SK-N-MC (cell line): Measurements from ENCODE around the gene GLUL.
"Not testable (repeated sequence)": the region's sequence is repeated elsewhere in the genome, so short reads cannot be mapped to it uniquely, and the experiment has no call there.

ENCODE experiments used
- DNase-seq: peaks from one replicate; pipeline ENCODE4 v3.0.0-alpha.2; 2011; ENCODE audit warnings: low read depth, low spot score
- H3K27ac ChIP-seq: fragments of 200-600 bp; sonication (generic); 2 replicates; pipeline ENCODE4 v1.5.1; 2016; ENCODE audit warnings: mixed run types
- H3K36me3 ChIP-seq: fragments of 200-600 bp; sonication (generic); 2 replicates; pipeline ENCODE4 v1.6.1; 2017; ENCODE audit warnings: antibody characterized with exemption, low read length, mixed read lengths; ENCODE audit not compliant: insufficient read depth
- H3K4me3 ChIP-seq: fragments of 200-600 bp; sonication (generic); 2 replicates; pipeline ENCODE4 v1.5.1; 2016
- H3K9ac ChIP-seq: fragments of 200-600 bp; sonication (generic); 2 replicates; pipeline ENCODE4 v1.8.0; 2017; ENCODE audit warnings: mixed run types, mixed read lengths; ENCODE audit not compliant: insufficient read length
- H3K9me3 ChIP-seq: fragments of 200-600 bp; sonication (generic); 2 replicates; pipeline ENCODE4 v1.6.1; 2017; ENCODE audit warnings: low read depth, mild to moderate bottlenecking, antibody characterized with exemption, low read length, moderate library complexity, mixed read lengths
- EZH2 ChIP-seq: fragments of 200-600 bp; sonication (generic); IDR thresholded peaks from one replicate; pipeline ENCODE4 v1.6.1; 2017; ENCODE audit warnings: antibody characterized with exemption
- FOXP2 ChIP-seq: optimal IDR thresholded peaks from 2 replicates; pipeline ENCODE3; 2011; ENCODE audit warnings: mild to moderate bottlenecking, moderate library complexity; ENCODE audit not compliant: insufficient read depth; ENCODE audit errors: extremely low read length, control extremely low read depth
- POLR2AphosphoS5 ChIP-seq: IDR thresholded peaks from 2 replicates; pipeline ENCODE4 v1.6.1; 2012; ENCODE audit warnings: mild to moderate bottlenecking, low read depth, low read length, borderline replicate concordance

GLUL gene

DNA sequence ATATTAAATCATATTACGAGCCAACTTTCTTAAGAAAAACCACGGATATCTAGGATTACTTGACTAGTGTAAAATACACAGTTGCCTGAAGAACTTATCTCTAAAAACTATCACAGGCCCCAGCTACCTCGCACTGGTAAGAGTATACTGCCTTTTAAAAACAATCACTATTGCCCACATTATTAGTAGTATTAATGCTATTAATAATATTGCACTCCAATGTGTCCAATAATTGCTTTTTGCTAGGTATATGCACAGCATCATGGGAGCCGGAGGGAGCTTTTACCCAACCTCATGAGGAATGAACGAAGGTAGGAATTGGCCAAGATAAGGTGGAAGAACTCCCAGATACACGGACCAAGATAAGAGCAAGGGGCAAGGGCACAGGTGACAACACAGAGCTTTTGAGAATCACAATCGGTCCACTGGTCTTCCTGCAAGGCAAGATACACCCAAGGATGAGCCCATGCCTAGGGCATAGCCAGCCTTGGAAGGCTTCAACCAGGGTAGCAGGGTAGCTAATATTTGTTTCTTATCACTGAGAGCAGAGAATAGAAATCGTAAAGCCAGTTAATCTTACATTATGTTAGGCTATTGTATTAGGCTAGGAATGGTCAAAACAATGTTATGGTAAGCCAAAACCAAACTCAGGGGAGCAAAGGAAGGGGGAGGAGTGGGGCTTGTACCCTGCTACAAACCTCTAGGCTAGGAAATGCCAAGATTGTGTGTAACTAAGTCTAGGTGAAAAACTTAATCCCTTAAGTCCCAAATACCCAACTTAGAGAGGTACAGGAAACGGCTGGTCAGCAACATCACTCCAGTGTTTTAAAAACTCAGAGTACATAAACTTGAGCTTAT, 9.4 kb downstream of the GLUL start:
- Histone ChIP-seq H3K9ac (no peak overlapping the region), H3K27ac (no peak overlapping the region), H3K4me3 (no peak overlapping the region), H3K36me3 (peaks cover 54% of the 10 kb centered on the region), H3K9me3 (no peaks in the 10 kb centered on the region)
- TF ChIP-seq POLR2AphosphoS5 (no peak), EZH2 (no peak), FOXP2 (no peak)
- no peak for DNase-seq

DNA sequence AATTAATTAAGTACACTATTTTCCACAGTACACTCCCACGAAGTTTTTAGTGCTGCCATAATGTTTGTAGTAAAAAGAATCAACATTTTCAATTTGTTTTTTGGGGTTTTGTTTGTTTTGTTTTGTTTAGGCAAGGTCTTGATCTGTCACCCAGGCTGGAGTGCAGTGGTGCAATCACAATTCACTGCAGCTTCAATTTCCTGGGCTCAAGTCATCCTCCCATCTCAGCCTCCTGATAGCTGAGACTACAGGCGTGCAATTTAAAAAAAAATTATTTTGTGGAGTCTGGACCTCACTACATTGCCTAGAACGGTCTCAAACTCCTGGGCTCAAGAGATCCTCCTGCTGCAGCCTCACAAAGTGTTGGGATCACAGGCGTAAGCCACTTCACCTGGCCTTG, 11.4 kb downstream of the GLUL start:
- H3K4me3 ChIP-seq = no peak overlapping the region
- H3K36me3 ChIP-seq = peaks cover 34% of the 10 kb centered on the region
- no peaks in the 10 kb centered on the region for H3K9me3 ChIP-seq
- no peak for TF ChIP-seq FOXP2
- no peak for TF ChIP-seq POLR2AphosphoS5
- TF ChIP-seq EZH2 = no peak
- H3K9ac ChIP-seq = no peak overlapping the region
- DNase-seq = no peak
- H3K27ac ChIP-seq = no peak overlapping the region

DNA sequence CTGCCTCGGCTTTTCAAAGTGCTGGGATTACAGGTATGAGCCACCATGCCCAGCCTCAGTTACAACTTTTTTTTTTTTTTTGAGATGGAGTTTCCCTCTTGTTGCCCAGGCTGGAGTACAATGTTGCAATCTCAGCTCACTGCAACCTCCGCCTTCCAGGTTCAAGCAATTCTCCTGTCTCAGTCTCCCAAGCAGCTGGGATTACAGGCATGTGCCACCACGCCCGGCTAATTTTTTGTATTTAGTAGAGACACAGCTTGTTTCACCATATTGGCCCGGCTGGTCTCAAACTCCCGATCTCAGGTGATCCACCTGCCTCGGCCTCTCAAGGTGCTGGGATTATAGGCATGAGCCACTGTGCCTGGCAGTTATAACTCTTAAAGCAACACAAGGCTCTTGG, 11.8 kb downstream of the GLUL start:
- H3K9ac ChIP-seq, H3K4me3 ChIP-seq, H3K9me3 ChIP-seq, DNase-seq, H3K27ac ChIP-seq: not testable (repeated sequence)
- H3K36me3 ChIP-seq = peaks cover 31% of the 10 kb centered on the region

DNA sequence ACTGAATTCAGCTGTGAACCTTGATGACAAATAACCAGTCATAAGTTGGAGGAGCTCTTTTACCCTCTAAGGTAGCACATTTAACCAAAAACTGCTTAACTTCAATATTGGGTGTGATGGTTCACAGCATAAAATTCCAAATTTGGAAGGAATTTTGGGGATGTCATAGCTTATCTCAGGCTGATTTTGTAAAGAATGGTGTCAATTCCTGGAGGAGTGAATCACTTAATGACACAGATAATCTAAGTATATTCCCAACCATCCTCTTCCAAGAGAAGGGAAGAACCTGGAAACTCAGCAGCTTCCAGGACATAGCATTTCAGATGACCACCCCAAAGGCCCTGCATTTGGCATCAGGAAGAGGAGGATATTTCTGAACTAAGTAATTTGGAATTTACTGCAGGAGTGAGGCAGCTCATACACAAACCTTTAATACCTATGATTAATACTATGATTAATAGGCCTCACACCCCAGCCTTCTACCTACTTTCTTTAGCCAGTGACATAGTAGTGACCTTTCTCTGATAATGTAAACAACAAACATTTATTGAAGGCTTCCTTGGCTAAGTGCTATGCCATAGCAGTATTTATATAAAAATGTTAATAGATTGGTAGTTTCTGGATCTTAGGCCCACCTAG, 14.5 kb downstream of the GLUL start:
- TF ChIP-seq POLR2AphosphoS5 (no peak), EZH2 (no peak), FOXP2 (no peak)
- no peaks in the 10 kb centered on the region for H3K9me3 ChIP-seq
- H3K36me3 ChIP-seq = peaks cover 4% of the 10 kb centered on the region; the same call in 1 of the 2 replicates
- no peak overlapping the region for H3K9ac ChIP-seq
- H3K4me3 ChIP-seq = no peak overlapping the region
- no peak overlapping the region for H3K27ac ChIP-seq
- no peak for DNase-seq

DNA sequence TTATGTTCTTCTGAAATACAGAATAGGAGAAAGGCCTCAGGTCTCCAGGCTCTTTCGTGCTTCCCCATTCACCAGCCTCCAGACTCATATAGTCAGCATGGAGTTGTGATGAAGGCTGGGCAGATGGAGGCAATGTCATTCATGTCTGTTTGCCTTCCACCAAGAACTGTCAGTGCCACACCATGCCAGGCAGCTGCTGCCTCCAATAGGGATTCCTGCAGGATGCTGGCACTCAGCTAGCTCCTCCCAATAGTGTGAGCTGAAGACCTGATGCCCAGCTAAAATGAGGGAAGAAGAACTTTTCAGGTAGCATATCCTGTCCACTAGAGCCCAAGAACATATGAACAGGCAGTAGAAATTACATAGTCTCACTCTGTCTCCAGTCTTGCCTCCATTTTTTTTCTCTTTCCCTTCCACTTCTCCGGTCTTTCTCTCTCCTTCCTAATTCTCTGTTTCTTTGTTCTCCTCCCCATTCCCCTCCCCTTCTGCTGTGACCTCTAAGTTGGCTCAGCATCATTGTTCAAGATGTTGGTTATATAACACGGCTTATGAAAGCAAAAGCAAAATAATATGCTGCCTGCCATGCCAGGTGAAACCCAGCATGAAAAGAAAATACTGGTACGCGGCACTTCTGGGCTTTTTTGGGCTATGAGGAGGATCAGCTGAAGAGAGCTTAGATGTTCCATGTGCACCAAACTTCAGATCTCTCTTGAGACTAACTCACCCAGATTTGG, 17.3 kb downstream of the GLUL start:
- DNase-seq = no peak
- Histone ChIP-seq H3K9ac (no peak overlapping the region), H3K27ac (no peak overlapping the region), H3K36me3 (no peaks in the 10 kb centered on the region), H3K4me3 (no peak overlapping the region), H3K9me3 (no peaks in the 10 kb centered on the region)
- no peak for TF ChIP-seq POLR2AphosphoS5
- TF ChIP-seq EZH2 = no peak
- TF ChIP-seq FOXP2 = no peak

DNA sequence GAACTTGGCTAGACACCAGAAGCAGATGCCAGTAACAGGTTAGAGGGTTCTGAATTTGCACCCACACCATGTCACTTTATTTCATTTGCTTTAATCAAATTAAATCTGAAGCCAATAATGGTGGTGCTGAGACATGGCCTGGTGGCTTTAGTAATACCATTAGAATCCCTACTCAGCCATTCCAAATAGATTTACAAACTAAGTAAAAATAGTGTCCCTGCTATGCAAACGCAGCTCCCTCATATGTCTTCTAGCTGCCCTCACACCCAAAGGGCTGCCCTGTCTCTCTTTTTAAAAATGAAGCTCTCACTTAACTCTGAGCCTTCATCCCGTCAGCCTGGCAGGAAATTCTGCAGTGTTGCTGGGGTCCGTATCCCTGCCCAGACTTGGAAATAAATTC, 21.1 kb downstream of the GLUL start:
- Histone ChIP-seq H3K27ac (no peak overlapping the region), H3K36me3 (no peaks in the 10 kb centered on the region), H3K9ac (no peak overlapping the region), H3K4me3 (no peak overlapping the region), H3K9me3 (no peaks in the 10 kb centered on the region)
- no peak for TF ChIP-seq EZH2
- no peak for TF ChIP-seq FOXP2
- DNase-seq = no peak

DNA sequence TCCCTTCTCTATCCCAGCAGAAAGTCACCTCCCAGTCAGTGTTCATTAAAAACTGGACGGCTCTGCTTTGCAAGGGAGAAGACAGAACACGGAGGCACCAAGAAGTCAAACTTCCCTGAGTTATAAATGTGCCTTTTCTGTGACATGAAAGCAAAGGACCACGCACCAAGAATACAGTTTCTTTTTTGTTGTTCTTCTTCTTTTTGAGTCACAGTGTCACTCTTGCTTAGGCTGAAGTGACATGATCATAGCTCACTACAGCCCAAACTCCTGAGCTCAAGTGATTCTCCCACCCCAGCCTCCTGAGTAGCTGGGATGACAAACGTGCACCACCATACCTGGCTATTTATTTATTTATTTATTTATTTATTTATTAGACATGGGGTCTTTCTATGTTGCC, 22.7 kb downstream of the GLUL start:
- TF ChIP-seq POLR2AphosphoS5 = no peak
- TF ChIP-seq EZH2 = no peak
- TF ChIP-seq FOXP2 = no peak

DNA sequence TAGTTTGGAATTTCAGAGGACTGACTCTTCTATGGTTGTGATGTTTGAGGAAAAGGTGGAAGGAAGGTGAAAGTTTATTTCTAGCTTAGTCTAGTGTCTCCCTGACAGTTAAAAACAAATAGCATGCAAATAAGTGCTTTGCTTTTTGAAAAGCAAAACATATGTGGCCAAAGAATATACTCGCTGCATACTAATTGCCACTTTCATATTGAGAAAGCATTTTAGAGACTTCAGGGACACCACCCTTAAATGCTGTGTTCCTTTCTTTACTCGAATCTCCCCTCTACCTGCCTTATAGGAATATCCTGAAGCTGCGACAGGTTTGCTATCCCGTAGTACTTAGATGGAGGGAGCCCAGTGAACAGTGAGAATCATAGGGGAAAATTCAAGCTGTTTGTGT, 23.2 kb downstream of the GLUL start:
- no peak overlapping the region for H3K27ac ChIP-seq
- H3K9ac ChIP-seq = no peak overlapping the region
- H3K9me3 ChIP-seq = no peaks in the 10 kb centered on the region
- no peaks in the 10 kb centered on the region for H3K36me3 ChIP-seq
- no peak overlapping the region for H3K4me3 ChIP-seq
- no peak for TF ChIP-seq FOXP2
- no peak for TF ChIP-seq POLR2AphosphoS5
- TF ChIP-seq EZH2 = no peak
- no peak for DNase-seq

More for the DNA sequence above, 22.7 kb downstream of the GLUL start:
- Histone ChIP-seq H3K27ac (no peak overlapping the region), H3K9ac (no peak overlapping the region), H3K4me3 (no peak overlapping the region), H3K9me3 (no peaks in the 10 kb centered on the region), H3K36me3 (no peaks in the 10 kb centered on the region)
- no peak for DNase-seq

DNA sequence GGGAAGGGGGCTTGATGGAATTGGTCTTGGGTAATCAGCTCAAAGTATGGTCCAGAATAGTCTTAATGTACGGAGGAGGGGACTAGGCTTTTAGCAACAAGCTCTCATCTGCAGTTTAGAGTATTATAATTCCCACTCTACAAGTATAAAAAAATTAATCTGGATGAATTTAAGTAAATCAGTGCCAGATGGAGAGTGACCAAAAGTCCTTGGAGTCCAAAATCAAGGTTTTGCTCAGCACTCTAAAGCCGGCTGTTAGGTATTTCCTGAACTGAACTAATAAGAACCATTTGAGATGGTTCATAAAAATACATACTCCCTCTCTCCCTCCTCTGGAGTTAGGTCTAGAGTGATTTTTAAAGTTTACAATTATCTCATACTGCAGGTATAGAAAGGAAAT, 23.7 kb downstream of the GLUL start:
- no peak overlapping the region for H3K4me3 ChIP-seq
- H3K9ac ChIP-seq = no peak overlapping the region
- H3K9me3 ChIP-seq = no peaks in the 10 kb centered on the region
- H3K36me3 ChIP-seq = no peaks in the 10 kb centered on the region
- no peak for DNase-seq
- TF ChIP-seq FOXP2 = no peak
- no peak for TF ChIP-seq POLR2AphosphoS5
- no peak for TF ChIP-seq EZH2
- H3K27ac ChIP-seq = no peak overlapping the region
